Fibroblast of lung (primary cell): Measurements from ENCODE around the gene SRGAP2B.
"Not testable (repeated sequence)": the region's sequence is repeated elsewhere in the genome, so short reads cannot be mapped to it uniquely, and the experiment has no call there.

ENCODE experiments used
- CTCF ChIP-seq, 2 donors: IDR thresholded peaks in 1 of 2; conservative IDR thresholded peaks in 1 of 2; 1 replicate in 1 of 2; 2 replicates in 1 of 2; pipeline ENCODE4 v1.5.1; 2011 to 2012; ENCODE audit warnings: low read length in 2 of 2, control low read depth in 1 of 2, inconsistent platforms in 1 of 2, low read depth in 1 of 2, mild to moderate bottlenecking in 1 of 2
- EZH2 ChIP-seq: IDR thresholded peaks from 2 replicates; pipeline ENCODE4 v1.5.1; 2012; ENCODE audit warnings: low read length, control low read depth, mild to moderate bottlenecking; ENCODE audit errors: missing control alignments

DNA sequence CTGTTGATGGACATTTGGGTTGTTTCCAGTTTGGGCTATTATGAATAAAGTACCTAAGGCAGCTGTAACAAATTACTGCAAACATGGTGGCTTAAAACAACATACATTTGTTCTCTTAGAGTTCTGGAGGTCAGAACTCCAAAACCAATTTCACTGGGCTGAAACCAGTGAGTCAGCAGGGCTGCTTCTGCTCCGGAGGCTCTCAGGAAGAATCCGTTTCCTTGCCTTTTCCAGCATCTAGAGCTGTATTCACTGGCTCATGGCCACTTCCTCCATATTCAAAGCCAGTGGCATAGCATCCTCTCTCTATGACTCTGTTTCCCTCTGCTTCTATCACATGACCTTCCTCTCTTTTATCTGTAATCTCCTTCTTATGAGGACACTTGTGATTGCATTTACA lies 146.7 kb downstream of the SRGAP2B start:
- TF ChIP-seq CTCF (conservative IDR thresholded peaks at IDR 0.05 in 1 of 2, IDR thresholded peaks at IDR 0.05 in 1 of 2; ENCODE audit: low read depth in 1 of 2, low read length in 2 of 2); EZH2: not testable (repeated sequence)
